H1 (cell line): ENCODE measurements around the gene CHAC1. TPM values are rescaled to one million over a fixed set of nuclear protein-coding genes. Genes with fewer than 3 reads are reported as not detected.
A peak's percentile ranks its signal among the peaks of the same experiment; 100 is the strongest.

Experiments
- CTCF ChIA-PET: fragments of 300-600 bp; sonication (Branson Sonifier 250); formaldehyde crosslinking; loops from one replicate; lab custom pipeline; 2021; ENCODE audit not compliant: partially characterized antibody; lab: Charles Lee
- POLR2A ChIA-PET: fragments of 300-600 bp; sonication (Branson Sonifier 250); formaldehyde crosslinking; loops from one replicate; lab custom pipeline; 2021; ENCODE audit warnings: inconsistent platforms; ENCODE audit not compliant: partially characterized antibody; lab: Charles Lee
- DNase-seq, 2 experiments: peaks; one replicate each; pipeline versions ENCODE4 v3.0.0 to v3.0.0-alpha.2; 2010 to 2022; ENCODE audit warnings: low spot score in 2 of 2, low read depth in 1 of 2, mixed read lengths in 1 of 2
- FAIRE-seq: peaks from 2 replicates; lab custom pipeline; 2011; peaks lifted over from hg19 to GRCh38; lab: Jason Lieb, UNC
- H2AFZ ChIP-seq: 2 replicates; pipeline ENCODE4 v1.8.1; 2012; ENCODE audit warnings: low read length, inconsistent platforms
- H2AK5ac ChIP-seq: 2 replicates; pipeline ENCODE4 v1.6.1; 2013; ENCODE audit warnings: low read depth, low read length
- H2BK120ac ChIP-seq: replicated peaks from 2 replicates; pipeline ENCODE3; 2013; ENCODE audit warnings: low read depth, low read length, inconsistent platforms
- H2BK12ac ChIP-seq: 2 replicates; pipeline ENCODE4 v1.6.1; 2013; ENCODE audit warnings: low read depth, low read length
- H2BK15ac ChIP-seq: 2 replicates; pipeline ENCODE4 v1.6.1; 2013; ENCODE audit warnings: low read length
- H2BK20ac ChIP-seq: 2 replicates; pipeline ENCODE4 v1.6.1; 2013; ENCODE audit warnings: low read length
- H2BK5ac ChIP-seq: 2 replicates; pipeline ENCODE4 v1.6.1; 2013; ENCODE audit warnings: low read depth, low read length
- H3K14ac ChIP-seq: 2 replicates; pipeline ENCODE4 v1.6.1; 2013; ENCODE audit warnings: inconsistent platforms; ENCODE audit not compliant: insufficient read length
- H3K18ac ChIP-seq: 2 replicates; pipeline ENCODE4 v1.6.1; 2013; ENCODE audit warnings: low read length; ENCODE audit errors: extremely low read depth
- H3K23ac ChIP-seq: 2 replicates; pipeline ENCODE4 v1.6.1; 2013; ENCODE audit warnings: inconsistent platforms; ENCODE audit not compliant: insufficient read length
- H3K23me2 ChIP-seq: 2 replicates; pipeline ENCODE4 v1.6.1; 2013; ENCODE audit warnings: low read depth, low read length
- H3K27ac ChIP-seq: 2 replicates; pipeline ENCODE4 v1.6.1; 2011; ENCODE audit warnings: low read depth, low read length, inconsistent platforms
- H3K27me3 ChIP-seq, 4 experiments: replicated peaks in 1 of 4; 1 replicate in 1 of 4; 2 replicates in 3 of 4; pipeline versions ENCODE4 v1.6.1 to v1.8.1; 2011 to 2013; ENCODE audit warnings: low read length in 3 of 4, mild to moderate bottlenecking in 3 of 4, inconsistent platforms in 2 of 4, mixed read lengths in 2 of 4, moderate library complexity in 1 of 4; ENCODE audit not compliant: control insufficient read depth in 3 of 4, insufficient read depth in 3 of 4; ENCODE audit errors: extremely low read depth in 1 of 4
- H3K36me3 ChIP-seq, 4 experiments: 2 replicates each; pipeline versions ENCODE4 v1.6.1 to v1.8.1; 2011 to 2013; ENCODE audit warnings: mild to moderate bottlenecking in 4 of 4, low read length in 3 of 4, moderate library complexity in 2 of 4, control low read depth in 1 of 4, inconsistent platforms in 1 of 4; ENCODE audit not compliant: insufficient read depth in 4 of 4, control insufficient read depth in 2 of 4
- H3K4ac ChIP-seq: replicated peaks from 2 replicates; pipeline ENCODE3; 2013; ENCODE audit warnings: low read length, low read depth, mixed read lengths, inconsistent platforms; ENCODE audit not compliant: insufficient read length
- H3K4me1 ChIP-seq, 4 experiments: replicated peaks in 1 of 4; 1 replicate in 1 of 4; 2 replicates in 3 of 4; pipeline versions ENCODE4 v1.6.1 to v1.8.1; 2011 to 2013; ENCODE audit warnings: low read length in 3 of 4, inconsistent platforms in 2 of 4, mixed read lengths in 1 of 4; ENCODE audit not compliant: insufficient read depth in 4 of 4, control insufficient read depth in 3 of 4
- H3K4me2 ChIP-seq, 2 experiments: 2 replicates each; pipeline versions ENCODE4 v1.6.1 to v1.8.1; 2011 to 2013; ENCODE audit warnings: low read depth in 2 of 2, low read length in 2 of 2, control low read depth in 1 of 2, inconsistent platforms in 1 of 2, mild to moderate bottlenecking in 1 of 2; ENCODE audit not compliant: insufficient read depth in 1 of 2
- H3K4me3 ChIP-seq, 4 experiments: fragments of 200-600, 300-600 bp in 1 of 4; sonication (generic), shearing (Covaris generic), sonication (Bioruptor Twin) in 1 of 4; 2 replicates each; pipeline versions ENCODE4 v1.5.1 to v1.8.1; 2011 to 2016; ENCODE audit warnings: low read length in 4 of 4, low read depth in 3 of 4, control low read depth in 2 of 4, inconsistent platforms in 2 of 4, mild to moderate bottlenecking in 2 of 4, mixed read lengths in 1 of 4, moderate library complexity in 1 of 4; ENCODE audit not compliant: insufficient read depth in 2 of 4; ENCODE audit errors: extremely low read depth in 1 of 4
- H3K56ac ChIP-seq: replicated peaks from 2 replicates; pipeline ENCODE3; 2013; ENCODE audit warnings: low read depth, mild to moderate bottlenecking, mixed read lengths, low read length, inconsistent platforms; ENCODE audit not compliant: insufficient read length
- H3K79me1 ChIP-seq: 2 replicates; pipeline ENCODE4 v1.6.1; 2013; ENCODE audit warnings: low read depth, low read length, control low read depth
- H3K79me2 ChIP-seq, 2 experiments: 2 replicates each; pipeline versions ENCODE4 v1.6.1 to v1.8.1; 2012 to 2013; ENCODE audit warnings: low read length in 2 of 2, mild to moderate bottlenecking in 2 of 2, inconsistent platforms in 1 of 2; ENCODE audit not compliant: insufficient read depth in 2 of 2, control insufficient read depth in 1 of 2
- H3K9ac ChIP-seq, 4 experiments: replicated peaks in 1 of 4; 1 replicate in 1 of 4; 2 replicates in 3 of 4; pipeline versions ENCODE4 v1.6.1 to v1.8.1; 2011 to 2013; ENCODE audit warnings: low read depth in 3 of 4, low read length in 3 of 4, control low read depth in 2 of 4, mild to moderate bottlenecking in 2 of 4, moderate library complexity in 2 of 4, inconsistent platforms in 1 of 4; ENCODE audit errors: extremely low read depth in 1 of 4
- H3K9me3 ChIP-seq, 2 experiments: 2 replicates each; pipeline versions ENCODE4 v1.6.1 to v1.8.1; 2012 to 2013; ENCODE audit warnings: mild to moderate bottlenecking in 2 of 2, moderate library complexity in 2 of 2, control low read depth in 1 of 2, inconsistent platforms in 1 of 2, low read depth in 1 of 2, low read length in 1 of 2, mixed read lengths in 1 of 2; ENCODE audit not compliant: insufficient read depth in 2 of 2
- H4K20me1 ChIP-seq, 2 experiments: replicated peaks in 1 of 2; 2 replicates each; pipeline versions ENCODE3 to v1.8.1; 2011 to 2013; ENCODE audit warnings: inconsistent platforms in 2 of 2, low read length in 2 of 2, mild to moderate bottlenecking in 1 of 2; ENCODE audit not compliant: insufficient read depth in 2 of 2, control insufficient read depth in 1 of 2
- H4K5ac ChIP-seq: 2 replicates; pipeline ENCODE4 v1.6.1; 2013; ENCODE audit warnings: low read length, low read depth, mixed read lengths, inconsistent platforms; ENCODE audit not compliant: insufficient read length
- H4K8ac ChIP-seq: 2 replicates; pipeline ENCODE4 v1.8.0; 2013; ENCODE audit warnings: mild to moderate bottlenecking, moderate library complexity, low read length, inconsistent platforms; ENCODE audit not compliant: insufficient read depth; ENCODE audit errors: extremely low read depth
- H4K91ac ChIP-seq: replicated peaks from 2 replicates; pipeline ENCODE3; 2013; ENCODE audit warnings: low read length, mixed read lengths, inconsistent platforms; ENCODE audit not compliant: insufficient read length
- ASH2L ChIP-seq: fragments of 200-600, 300-600 bp; sonication (generic); IDR thresholded peaks from one replicate; pipeline ENCODE4 v1.7.1; 2017; ENCODE audit warnings: low read length
- NRF1 ChIP-seq: IDR thresholded peaks from 2 replicates; pipeline ENCODE4 v1.6.1; 2011; ENCODE audit warnings: mild to moderate bottlenecking, low read depth, low read length, improper control_type of control experiment
- PHF8 ChIP-seq: fragments of 200-600 bp; sonication (generic); conservative IDR thresholded peaks from 2 replicates; pipeline ENCODE4 v1.7.1; 2012; ENCODE audit warnings: low read depth, mild to moderate bottlenecking, inconsistent platforms, low read length, moderate library complexity
- POLR2A ChIP-seq, 2 experiments: IDR thresholded peaks; 1 replicate in 1 of 2; 2 replicates in 1 of 2; pipeline ENCODE4 v1.6.1; 2011; ENCODE audit warnings: low read depth in 2 of 2, low read length in 2 of 2, mild to moderate bottlenecking in 2 of 2; ENCODE audit errors: control extremely low read depth in 1 of 2
- POLR2AphosphoS5 ChIP-seq: IDR thresholded peaks from 2 replicates; pipeline ENCODE4 v1.6.1; 2011; ENCODE audit warnings: low read depth, low read length
- RNF2 ChIP-seq: fragments of 200-900, 300-1000 bp; sonication (generic); IDR thresholded peaks from 2 replicates; pipeline ENCODE4 v1.7.1; 2016; ENCODE audit warnings: borderline replicate concordance, low read depth, mild to moderate bottlenecking, antibody characterized with exemption, low read length; ENCODE audit not compliant: poor library complexity, severe bottlenecking; ENCODE audit errors: missing control alignments
- SIX5 ChIP-seq: IDR thresholded peaks from 2 replicates; pipeline ENCODE4 v1.6.1; 2011; ENCODE audit warnings: mild to moderate bottlenecking, low read depth, low read length
- YY1 ChIP-seq: IDR thresholded peaks from 2 replicates; pipeline ENCODE4 v1.6.1; 2011; ENCODE audit warnings: low read depth, mild to moderate bottlenecking, low read length
- WGBS, 2 experiments: shearing (Covaris generic) in 1 of 2; methylation state at CpG; one replicate each; pipeline versions ENCODE4 v1.1.6 to v1.1.7; 2013 to 2015; ENCODE audit warnings: low lambda C conversion rate in 2 of 2, mixed read lengths in 2 of 2, inconsistent platforms in 1 of 2, low coverage in 1 of 2, missing lambda C conversion rate in 1 of 2; ENCODE audit not compliant: insufficient replicate concordance in 2 of 2, insufficient coverage in 1 of 2, insufficient read length in 1 of 2; ENCODE audit errors: extremely low coverage in 1 of 2, missing lambda C conversion rate in 1 of 2; 5-methylcytosine and 5-hydroxymethylcytosine counted together
- polyA plus RNA-seq, 7 experiments: library from polyadenylated mRNA; depleted of rRNA in 3 of 7; stranded (reverse) in 5 of 7; unstranded in 2 of 7; fragments of >200 nt in 5 of 7; fragments of 200-250 nt in 2 of 7; gene quantifications; 1 replicate in 5 of 7; 2 replicates in 1 of 7; 4 replicates in 1 of 7; pipeline versions ENCODE4 v1.2.1 to v1.2.3, GENCODE V29; 2011 to 2013; ENCODE audit warnings: missing spikeins in 2 of 7, mixed read lengths in 2 of 7
- total RNA-seq: library from RNA; stranded (reverse); fragmentation: NEBNext Ultra II Directional; extraction: Animal tissue kit (Norgen Biotek cat#: 25700); gene quantifications from 2 replicates; pipeline ENCODE4 v1.2.1, GENCODE V29; 2021

CHAC1 gene
- total and polyA plus RNA-seq, 2 of the 8 experiments (the other 6 are each of a cell fraction or from before 2014, with no cell fraction given), result 34.3 to 159 TPM

DNA sequence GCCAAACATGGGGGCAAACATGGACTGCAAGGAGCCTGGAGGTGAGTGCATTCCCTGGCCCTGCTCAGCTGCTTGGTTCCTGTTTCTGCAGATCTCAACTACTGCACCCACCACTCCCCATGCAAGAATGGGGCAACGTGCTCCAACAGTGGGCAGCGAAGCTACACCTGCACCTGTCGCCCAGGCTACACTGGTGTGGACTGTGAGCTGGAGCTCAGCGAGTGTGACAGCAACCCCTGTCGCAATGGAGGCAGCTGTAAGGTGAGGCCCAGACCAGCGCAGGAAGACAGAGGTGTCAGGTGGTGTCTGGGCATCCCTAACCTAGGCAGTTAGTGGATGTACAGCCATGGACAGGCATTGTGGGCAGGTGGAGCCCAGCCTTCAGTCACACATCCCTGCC is 18.8 kb upstream of the CHAC1 start:
- H4K8ac ChIP-seq, result no peak overlapping the region
- no peak for DNase-seq
- no peak overlapping the region for H3K9ac ChIP-seq
- H3K56ac ChIP-seq, result no peak overlapping the region
- no peak overlapping the region for H2AK5ac ChIP-seq
- no peak overlapping the region for H3K14ac ChIP-seq
- no peaks in the 10 kb centered on the region for H3K36me3 ChIP-seq
- H4K20me1 ChIP-seq, result peaks cover 2 to 12% of the 10 kb centered on the region in 2 experiments
- H3K23me2 ChIP-seq, result peaks cover 9% of the 10 kb centered on the region; the same call in 1 of the 2 replicates
- H2BK5ac ChIP-seq, result no peak overlapping the region
- 0 out of 2 replicates have a peak overlapping the region, but pooled peaks have one; percentile 3 for H2BK12ac ChIP-seq
- no peak overlapping the region for H4K91ac ChIP-seq
- WGBS, 2 experiments, result 94% methylated on average over 6 of the region's 6 CpGs; no CpG with 5 or more reads in 1 of the 2 experiments
- ChIA-PET CTCF (interaction anchor here (1.2 to 33.1 kb wide), 5 partner anchors 5 to 89 kb away, joined by 3 to 619 read pairs (median 590); partner anchors contain the start of genes CHAC1, DLL4 and VPS18), POLR2A (interaction anchor here (0.7 to 43.8 kb wide), 3 partner anchors 11 to 17 kb away, joined by 3 to 1505 read pairs (median 5); partner anchors contain the start of gene CHAC1)
- H3K4me1 ChIP-seq, result peaks cover 0 to 17% (median 10%) of the 10 kb centered on the region in 4 experiments; a peak in 5 of 7 replicates
- H3K4ac ChIP-seq, result no peak overlapping the region
- no peak overlapping the region for H2BK15ac ChIP-seq
- no peak for TF ChIP-seq RNF2
- no peak for TF ChIP-seq YY1
- no peak for TF ChIP-seq ASH2L
- TF ChIP-seq NRF1, result no peak
- no peak for TF ChIP-seq POLR2A (IDR thresholded peaks at IDR 0.05; ENCODE audit: control extremely low read depth in 1 of 2, low read depth in 2 of 2, low read length in 2 of 2)
- TF ChIP-seq PHF8, result no peak
- TF ChIP-seq SIX5, result no peak
- TF ChIP-seq POLR2AphosphoS5, result no peak
- H3K4me3 ChIP-seq, result no peak overlapping the region
- H4K5ac ChIP-seq, result no peak overlapping the region
- H3K27ac ChIP-seq, result no peak overlapping the region
- H3K23ac ChIP-seq, result no peak overlapping the region
- no peak overlapping the region for H3K4me2 ChIP-seq
- H3K18ac ChIP-seq, result no peak overlapping the region
- H3K79me1 ChIP-seq, result no peaks in the 10 kb centered on the region
- no peak overlapping the region for H2AFZ ChIP-seq
- no peaks in the 10 kb centered on the region for H3K9me3 ChIP-seq
- H2BK20ac ChIP-seq, result no peak overlapping the region
- no peak overlapping the region for H2BK120ac ChIP-seq
- no peaks in the 10 kb centered on the region for H3K79me2 ChIP-seq
- no peak for FAIRE-seq
- H3K27me3 ChIP-seq, result peaks cover 26 to 51% (median 42%) of the 10 kb centered on the region in 4 experiments
